ENCODE data around the gene PTPN3.

The PTPN3 gene

GRCh38 chr9:109451311-109452025 is 46.6 kb downstream of the PTPN3 start:
- no peak for DNase-seq

- DNase-seq = no peak
These were observed 47.8 kb downstream of the PTPN3 start for GRCh38 chr9:109450346-109450745.

DNA sequence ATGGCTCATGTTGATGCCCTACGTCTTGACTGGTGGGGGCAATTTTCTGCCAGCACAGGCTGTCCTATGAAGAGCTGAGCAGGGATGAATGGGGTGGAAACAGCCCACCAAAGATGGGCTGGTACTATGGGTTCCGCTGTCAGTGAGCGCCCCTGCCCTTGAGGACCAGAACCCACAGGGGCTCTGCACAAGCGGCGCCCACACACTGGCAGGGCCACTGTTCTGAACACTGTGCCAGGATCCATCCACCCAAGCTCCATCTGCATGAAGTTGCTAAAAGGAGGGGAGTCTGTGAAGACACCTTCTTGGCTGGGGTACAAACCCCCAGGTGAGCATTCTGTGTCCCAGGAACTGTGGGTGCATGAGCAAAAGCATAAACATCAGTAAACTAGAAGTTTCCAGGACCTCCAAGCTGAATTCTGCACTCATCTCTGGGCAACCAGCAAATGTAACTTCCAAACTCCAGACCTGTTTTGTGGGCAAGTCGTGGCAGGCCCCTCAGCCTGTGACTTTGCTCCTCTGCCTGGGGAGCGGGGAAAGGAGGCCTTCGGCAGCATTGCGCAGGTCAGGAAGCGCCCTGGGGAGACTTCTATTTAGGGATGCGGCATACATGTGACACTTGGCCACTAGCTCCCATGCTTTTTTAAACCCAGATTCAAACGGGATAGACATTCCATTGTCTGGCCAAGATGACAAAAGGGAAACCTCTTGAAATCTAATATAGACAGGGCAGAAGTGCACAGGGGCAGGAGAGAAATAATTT is 48.9 kb downstream of the PTPN3 start:
- no peak for DNase-seq

GRCh38 chr9:109448223-109448622 is 49.9 kb downstream of the PTPN3 start:
- no peak for DNase-seq

GRCh38 chr9:109447329-109448076 is 50.6 kb downstream of the PTPN3 start:
- peak in 1 of 2 donors; percentile 8 for DNase-seq

GRCh38 chr9:109444771-109445320 is 53.3 kb downstream of the PTPN3 start:
- no peak for DNase-seq

DNA sequence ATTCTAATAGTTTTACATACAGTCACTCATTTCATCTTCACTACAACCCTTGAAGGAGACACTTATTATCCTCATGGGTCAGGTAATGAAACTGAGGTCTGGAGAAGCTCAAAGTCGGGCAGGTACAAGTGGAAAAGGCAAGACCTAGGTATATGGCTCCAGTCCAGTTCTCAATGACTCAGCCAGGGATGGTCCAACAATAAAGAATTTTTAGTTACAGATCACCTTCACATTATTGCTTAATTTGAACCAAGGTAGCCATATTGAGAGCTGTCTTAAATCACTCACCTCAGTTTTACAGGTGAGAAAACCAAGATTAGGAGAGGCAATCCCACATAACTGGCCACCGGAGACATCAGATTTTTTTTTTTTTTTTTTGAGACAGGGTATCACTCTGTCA is 55.4 kb downstream of the PTPN3 start:
- no peak for DNase-seq

DNA sequence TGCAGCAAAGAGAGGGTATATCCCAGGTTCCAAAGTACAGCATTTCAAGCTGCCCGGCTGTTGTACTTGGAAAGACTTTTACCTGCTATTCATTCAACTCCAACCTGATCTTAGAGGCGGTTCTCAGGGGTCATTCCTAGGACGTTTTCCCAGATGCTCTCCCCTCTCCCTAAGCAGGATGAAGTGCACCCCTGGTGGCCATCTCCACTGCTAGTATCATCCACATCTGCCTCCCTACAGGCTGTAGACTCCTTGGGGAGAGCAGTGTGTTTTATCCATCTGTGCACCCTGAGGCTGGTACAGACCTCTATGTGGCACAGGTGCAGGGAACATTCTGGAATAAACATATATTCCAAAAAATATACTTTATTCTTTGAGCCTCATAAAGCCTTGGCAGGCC is 56.8 kb downstream of the PTPN3 start:
- no peak for DNase-seq

DNA sequence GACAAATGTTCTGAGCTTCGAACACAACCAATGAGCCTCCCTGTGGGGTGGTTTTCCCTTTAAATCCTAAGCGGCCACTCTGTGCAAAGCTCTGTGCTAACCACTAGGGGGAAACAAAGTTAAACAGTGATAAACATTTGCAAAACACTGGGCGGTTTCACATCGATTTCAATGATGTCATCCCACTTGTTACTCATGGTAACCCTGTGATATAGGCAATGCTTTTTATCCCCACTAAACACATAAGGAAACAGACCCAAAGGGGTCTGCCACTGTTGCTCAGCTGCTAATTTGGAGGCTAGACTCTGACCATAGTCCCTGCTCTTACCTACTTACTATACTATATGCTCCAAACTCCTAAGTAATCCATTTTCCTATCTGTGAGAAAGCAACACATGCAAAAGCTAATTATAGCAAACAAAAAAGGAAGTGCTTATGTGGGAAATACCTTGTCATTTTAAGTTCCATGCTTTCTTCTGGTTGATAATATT is 57.3 kb downstream of the PTPN3 start:
- DNase-seq = peak; percentile 43 to 46

GRCh38 chr9:109440117-109440515 is 58.0 kb downstream of the PTPN3 start:
- DNase-seq = no peak

DNA sequence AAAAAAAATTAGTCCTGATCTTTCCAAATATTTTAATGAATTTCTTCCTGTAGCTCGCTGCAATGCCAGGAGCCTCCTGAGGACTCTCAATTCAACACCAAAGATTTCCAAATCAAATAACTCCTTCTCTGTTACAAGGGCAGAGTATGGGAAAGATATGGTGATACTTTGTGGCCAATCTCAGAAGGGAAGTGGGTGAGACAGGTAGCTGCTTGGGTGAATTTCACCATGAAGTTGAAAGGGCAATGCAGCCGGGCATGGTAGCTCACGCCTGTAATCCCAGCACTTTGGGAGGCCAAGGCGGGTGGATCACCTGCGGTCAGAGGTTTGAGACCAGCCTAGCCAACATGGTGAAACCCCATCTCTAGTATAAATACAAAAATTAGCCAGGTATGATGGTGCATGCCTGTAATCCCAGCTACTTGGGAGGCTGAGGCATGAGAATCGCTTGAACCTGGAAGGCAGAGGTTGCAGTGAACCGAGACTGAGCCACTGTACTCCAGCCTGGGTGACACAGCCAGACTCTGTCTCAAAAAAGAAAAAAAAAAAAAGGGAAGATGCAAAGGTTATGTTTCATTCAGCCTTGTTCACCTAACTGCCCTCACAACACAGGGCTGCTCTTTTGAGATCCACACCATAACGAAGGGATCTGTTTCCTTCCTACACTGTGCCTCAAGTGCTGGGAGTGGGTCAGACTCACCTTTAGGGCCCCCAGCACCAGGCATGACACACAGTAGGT is 58.6 kb downstream of the PTPN3 start:
- DNase-seq = no peak

DNA sequence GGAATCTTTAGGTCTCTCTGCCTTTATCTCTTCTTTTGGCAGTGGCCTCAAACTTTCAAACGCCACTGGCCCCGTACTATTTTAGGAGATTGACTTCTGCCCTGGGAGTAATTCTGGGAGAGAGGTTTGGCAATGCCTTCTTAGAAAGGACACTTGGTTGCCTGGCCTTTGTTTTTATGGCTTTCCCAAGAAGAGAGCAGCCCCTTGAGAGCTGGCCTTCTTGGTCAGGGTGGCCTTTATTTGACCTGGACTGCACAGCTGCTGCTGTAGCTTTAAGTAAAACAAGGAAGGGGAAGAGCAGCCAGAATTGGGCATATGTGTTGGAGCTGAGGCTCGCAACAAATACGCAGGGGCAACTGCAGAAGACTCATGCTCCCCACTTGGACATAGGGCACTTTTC is 60.8 kb downstream of the PTPN3 start:
- DNase-seq = no peak

DNA sequence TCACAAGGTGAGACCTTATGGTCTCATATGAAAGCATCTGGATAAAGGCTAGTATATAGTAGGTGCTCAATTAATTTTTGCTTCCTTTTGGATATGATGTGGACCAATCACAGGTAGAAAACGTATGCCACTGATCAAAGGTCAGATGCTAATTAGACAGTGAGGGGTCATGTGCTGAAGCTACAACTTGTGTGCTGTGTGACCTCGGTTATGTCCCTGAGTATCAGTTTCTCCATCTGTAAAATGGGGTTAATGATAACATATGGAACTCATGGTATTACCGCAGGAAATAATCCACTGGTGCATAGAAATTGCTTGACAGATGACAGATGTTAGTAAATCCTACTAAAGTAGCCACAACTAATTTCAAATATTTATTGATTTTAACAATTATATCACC is 62.0 kb downstream of the PTPN3 start:
- DNase-seq = no peak

DNA sequence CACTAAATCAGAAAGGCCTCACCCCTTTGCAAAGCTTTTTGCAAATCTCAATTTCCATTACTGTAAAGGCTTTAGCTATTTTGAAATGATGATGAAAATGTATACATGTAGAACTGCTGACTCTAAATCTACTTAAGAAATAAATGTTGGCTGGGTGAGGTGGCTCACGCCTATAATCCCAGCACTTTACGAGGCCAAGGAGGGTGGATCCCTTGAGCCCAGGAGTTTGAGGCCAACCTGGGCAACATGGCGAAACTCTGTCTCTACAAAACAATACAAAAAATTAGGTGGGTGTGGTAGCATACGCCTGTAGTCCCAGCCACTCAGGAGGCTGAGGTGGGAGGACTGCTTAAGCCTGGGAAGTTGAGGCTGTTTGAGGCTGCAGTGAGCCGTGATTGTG is 64.6 kb downstream of the PTPN3 start:
- no peak for DNase-seq

GRCh38 chr9:109430231-109430630 is 67.9 kb downstream of the PTPN3 start:
- no peak for DNase-seq

GRCh38 chr9:109428854-109429253 is 69.3 kb downstream of the PTPN3 start:
- DNase-seq = no peak

- DNase-seq = no peak
These were observed 70.2 kb downstream of the PTPN3 start for GRCh38 chr9:109427886-109428285.

DNA sequence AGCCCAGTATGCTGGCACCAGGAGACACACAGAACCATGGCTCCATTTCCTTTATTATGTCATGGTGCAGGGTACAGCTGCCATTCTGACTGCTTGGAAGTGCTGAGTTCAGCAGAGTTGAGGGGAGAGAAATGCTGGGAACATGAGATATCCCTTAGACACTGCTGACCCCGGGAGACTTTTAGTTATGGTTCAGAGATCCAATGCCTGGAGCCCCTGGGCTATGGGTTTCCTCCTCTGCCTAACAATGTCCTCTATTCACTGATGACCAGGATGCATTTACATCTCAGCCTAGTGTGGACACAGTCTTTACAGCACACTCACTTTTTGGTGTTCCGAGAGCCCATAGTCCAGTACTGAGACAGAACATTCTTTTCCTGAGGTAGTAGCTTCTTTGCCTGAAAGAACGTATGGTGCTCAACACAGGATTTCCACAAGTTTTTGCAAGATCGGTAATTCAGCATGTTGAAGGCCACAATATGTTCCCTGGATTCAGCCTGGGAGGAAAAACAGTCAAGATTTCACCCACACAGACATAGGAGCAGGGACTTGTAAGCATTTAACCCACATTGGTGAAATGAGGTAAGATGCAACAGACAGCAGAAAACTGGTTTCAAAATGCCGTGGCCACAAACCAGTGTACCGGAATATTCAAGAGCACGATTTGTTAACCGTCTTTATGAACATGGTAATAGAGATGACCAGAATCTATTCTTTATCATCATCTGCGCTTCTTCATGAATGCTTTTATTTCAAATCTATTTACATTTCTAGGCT is 71.3 kb downstream of the PTPN3 start:
- DNase-seq = no peak

DNA sequence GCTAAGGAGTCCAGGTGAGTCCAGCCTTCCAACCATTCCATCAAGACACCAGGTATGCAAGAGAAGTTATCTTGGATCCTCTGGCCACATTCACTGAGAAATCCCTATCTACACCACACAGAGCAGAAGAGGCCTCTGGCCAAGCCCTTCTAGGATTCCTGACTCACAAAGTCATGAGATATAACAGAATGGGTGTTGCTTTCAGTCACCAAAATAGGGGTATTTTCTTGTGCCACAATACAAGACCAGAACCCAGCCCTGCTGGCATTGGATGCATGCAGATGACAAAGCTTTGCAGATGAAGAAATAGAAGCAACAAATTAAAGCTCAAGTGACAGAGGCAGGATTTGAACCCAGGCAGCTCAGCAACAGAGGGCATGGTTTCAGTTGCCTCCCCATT is 73.5 kb downstream of the PTPN3 start:
- no peak for DNase-seq

- DNase-seq = no peak
These were observed 74.2 kb downstream of the PTPN3 start for GRCh38 chr9:109423877-109424276.

DNA sequence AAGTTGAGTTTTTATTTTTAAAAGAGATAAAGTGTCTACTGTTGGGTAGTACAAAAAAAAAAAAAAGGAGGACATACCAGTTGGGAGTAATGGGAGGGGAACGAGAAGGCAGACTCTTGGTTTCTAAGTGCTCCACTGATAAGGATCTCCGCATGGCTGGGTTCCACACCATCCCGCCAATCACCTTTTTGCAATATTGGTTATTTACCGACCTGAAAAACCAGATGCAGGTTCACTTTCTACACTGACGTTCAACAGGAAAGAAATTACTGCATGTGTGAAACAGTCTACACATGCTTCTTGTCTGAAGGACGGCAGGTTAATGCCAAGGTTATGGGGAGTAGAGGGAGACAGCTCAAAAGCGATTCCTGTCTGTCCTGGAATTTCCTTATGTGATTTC is 75.5 kb downstream of the PTPN3 start:
- no peak for DNase-seq

Data from stimulated activated CD4-positive, alpha-beta T cell treated with anti-CD3 and anti-CD28 coated beads, Interleukin-2, amount 100 ng/mL, for 24 hours (primary cell).